GM12878 (cell line): Measurements from ENCODE around the gene TSHZ2. TPM values are rescaled to one million over a fixed set of nuclear protein-coding genes. Genes with fewer than 3 reads are reported as not detected.
A peak's percentile ranks its signal among the peaks of the same experiment; 100 is the strongest.

Experiments used
- ATAC-seq: fragments of 200-7000 bp; cut with Tn5 transposase; 3 replicates; pipeline ENCODE4 v1.9.1; 2020; ENCODE audit warnings: mild to moderate bottlenecking, moderate library complexity
- BruUV-seq: library from RNA; stranded (reverse); fragments of 400-500 nt; replicated peaks from 2 replicates; lab custom pipeline; 2021; lab: Mats Ljungman, UMichigan
- CTCF ChIA-PET: fragments of 300-600 bp; sonication (Branson Sonifier 250); formaldehyde crosslinking; extraction: SDS; loops from one replicate; lab custom pipeline; 2021; ENCODE audit warnings: inconsistent platforms; lab: Yijun Ruan, JAX
- POLR2A ChIA-PET: fragments of 350-600 bp; formaldehyde crosslinking; extraction: SDS; loops from one replicate; lab custom pipeline; 2021; ENCODE audit warnings: inconsistent platforms; lab: Charles Lee
- RAD21 ChIA-PET: fragments of 300-600 bp; sonication (Branson Sonifier 250); formaldehyde crosslinking; loops from one replicate; lab custom pipeline; 2023; ENCODE audit warnings: antibody characterized with exemption; ENCODE audit not compliant: unreplicated experiment; lab: Charles Lee
- SMC1A ChIA-PET: fragments of 300-600 bp; sonication (Branson Sonifier 250); formaldehyde crosslinking; loops from one replicate; lab custom pipeline; 2023; ENCODE audit not compliant: unreplicated experiment, uncharacterized antibody; lab: Charles Lee
- DNase-seq: peaks from one replicate; pipeline ENCODE4 v3.0.0-alpha.2; 2011; ENCODE audit warnings: low read depth, low spot score
- FAIRE-seq: peaks from 3 replicates; lab custom pipeline; 2011; peaks lifted over from hg19 to GRCh38; lab: Jason Lieb, UNC
- H2AFZ ChIP-seq: 2 replicates; pipeline ENCODE4 v1.6.0; 2011; ENCODE audit warnings: low read depth, low read length, control low read depth; ENCODE audit not compliant: control insufficient read depth
- H3K27ac ChIP-seq: 2 replicates; pipeline ENCODE4 v1.5.1; 2011; ENCODE audit warnings: control low read depth; ENCODE audit not compliant: control insufficient read depth, insufficient read depth
- H3K27me3 ChIP-seq, 2 experiments: replicated peaks in 1 of 2; 2 replicates each; pipeline versions ENCODE4 v1.6.0 to v1.6.1; 2011; ENCODE audit warnings: low read length in 1 of 2; ENCODE audit not compliant: control insufficient read depth in 2 of 2, insufficient read depth in 2 of 2
- H3K36me3 ChIP-seq, 2 experiments: 2 replicates each; pipeline ENCODE4 v1.5.1; 2011; ENCODE audit warnings: low read length in 1 of 2; ENCODE audit not compliant: control insufficient read depth in 2 of 2, insufficient read depth in 2 of 2
- H3K4me1 ChIP-seq: 2 replicates; pipeline ENCODE4 v1.6.1; 2011; ENCODE audit warnings: mild to moderate bottlenecking, low read length, moderate library complexity, mixed read lengths; ENCODE audit not compliant: control insufficient read depth, insufficient read depth
- H3K4me2 ChIP-seq: 2 replicates; pipeline ENCODE4 v1.6.0; 2011; ENCODE audit warnings: control low read depth; ENCODE audit not compliant: control insufficient read depth, insufficient read depth
- H3K4me3 ChIP-seq: fragments of 200-600 bp; sonication (generic); 2 replicates; pipeline ENCODE4 v1.5.1; 2016
- H3K79me2 ChIP-seq: 2 replicates; pipeline ENCODE4 v1.6.0; 2011; ENCODE audit warnings: low read length; ENCODE audit not compliant: control insufficient read depth, insufficient read depth
- H3K9ac ChIP-seq: 2 replicates; pipeline ENCODE4 v1.8.0; 2011; ENCODE audit warnings: low read length, control low read depth, mixed read lengths; ENCODE audit not compliant: control insufficient read depth, insufficient read depth
- H3K9me3 ChIP-seq: replicated peaks from 3 replicates; pipeline ENCODE4 v1.5.1; 2011; ENCODE audit warnings: mild to moderate bottlenecking, low read length; ENCODE audit not compliant: control insufficient read depth, insufficient read depth
- H4K20me1 ChIP-seq: 2 replicates; pipeline ENCODE4 v1.6.0; 2011; ENCODE audit not compliant: control insufficient read depth, insufficient read depth
- BHLHE40 ChIP-seq, 2 experiments: fragments of 450-650 bp in 1 of 2; IDR thresholded peaks; 2 replicates each; pipeline ENCODE4 v1.6.1; 2011 to 2017; ENCODE audit warnings: low read depth in 2 of 2, borderline replicate concordance in 1 of 2, improper control_type of control experiment in 1 of 2, low read length in 1 of 2, mild to moderate bottlenecking in 1 of 2
- NFYB ChIP-seq: IDR thresholded peaks from 2 replicates; pipeline ENCODE4 v1.6.1; 2011; ENCODE audit warnings: low read depth, mild to moderate bottlenecking, low read length, improper control_type of control experiment, moderate library complexity; ENCODE audit not compliant: insufficient read depth
- RAD51 ChIP-seq: fragments of 450-650 bp; IDR thresholded peaks from 2 replicates; pipeline ENCODE4 v1.6.1; 2016; ENCODE audit warnings: moderate library complexity, mild to moderate bottlenecking, inconsistent platforms
- SUZ12 ChIP-seq: fragments of 200-600 bp; sonication (generic); IDR thresholded peaks from one replicate; pipeline ENCODE4 v1.6.1; 2018; ENCODE audit warnings: antibody characterized with exemption, mild to moderate bottlenecking; ENCODE audit not compliant: unreplicated experiment
- WGBS: methylation state at CpG from one replicate; pipeline ENCODE4 v1.1.6; 2016; ENCODE audit warnings: low lambda C conversion rate; ENCODE audit not compliant: insufficient replicate concordance, insufficient coverage; ENCODE audit errors: missing lambda C conversion rate; 5-methylcytosine and 5-hydroxymethylcytosine counted together
- in situ Hi-C: fragments of 300-500 bp; cut with MboI; formaldehyde crosslinking; loops from 9 replicates; pipeline ENCODE4 v1.14.3; 2018; ENCODE audit warnings: mixed read lengths
- intact Hi-C: fragments of 100-400 bp; cut with micrococcal nuclease; formaldehyde crosslinking; loops from one replicate; pipeline ENCODE4 v1.14.2; 2022; ENCODE audit not compliant: unreplicated experiment
- polyA plus RNA-seq, 11 experiments: library from polyadenylated mRNA; depleted of rRNA in 4 of 11; unstranded in 6 of 11; stranded (reverse) in 5 of 11; fragments of >200 nt; fragmentation: Nextera tagmentation in 4 of 11; fragmentation: Illumina TruSeq in 1 of 11; extraction: Ambion mirVana in 4 of 11; extraction: Trizol in 1 of 11; gene quantifications; 1 replicate in 1 of 11; 2 replicates in 10 of 11; pipeline versions ENCODE4 v1.2.1 to v1.2.3, GENCODE V29; 2011 to 2016; ENCODE audit warnings: inconsistent platforms in 2 of 11, missing spikeins in 2 of 11, low read depth in 1 of 11
- total RNA-seq, 4 experiments: library from RNA; depleted of rRNA in 3 of 4; stranded (reverse); fragments of >200 nt in 3 of 4; fragmentation: Illumina TruSeq in 1 of 4; extraction: Trizol in 1 of 4; gene quantifications; 2 replicates each; pipeline versions ENCODE4 v1.2.1 to v1.2.3, GENCODE V29; 2013 to 2021
- TF ChIP-seq, protein P1 (sequence below): IDR thresholded peaks from 2 replicates; pipeline ENCODE4 v1.6.1; 2011; ENCODE audit warnings: borderline replicate concordance, low read depth, mild to moderate bottlenecking, moderate library complexity, mixed read lengths, low read length; ENCODE audit not compliant: insufficient read depth; ENCODE audit errors: extremely low read length

TSHZ2 gene
- total and polyA plus RNA-seq, 10 of the 15 experiments (the other 5 are each of a cell fraction or from before 2014, with no cell fraction given), result 0.01 to 0.86 (median 0.13) TPM; not detected in 2

DNA sequence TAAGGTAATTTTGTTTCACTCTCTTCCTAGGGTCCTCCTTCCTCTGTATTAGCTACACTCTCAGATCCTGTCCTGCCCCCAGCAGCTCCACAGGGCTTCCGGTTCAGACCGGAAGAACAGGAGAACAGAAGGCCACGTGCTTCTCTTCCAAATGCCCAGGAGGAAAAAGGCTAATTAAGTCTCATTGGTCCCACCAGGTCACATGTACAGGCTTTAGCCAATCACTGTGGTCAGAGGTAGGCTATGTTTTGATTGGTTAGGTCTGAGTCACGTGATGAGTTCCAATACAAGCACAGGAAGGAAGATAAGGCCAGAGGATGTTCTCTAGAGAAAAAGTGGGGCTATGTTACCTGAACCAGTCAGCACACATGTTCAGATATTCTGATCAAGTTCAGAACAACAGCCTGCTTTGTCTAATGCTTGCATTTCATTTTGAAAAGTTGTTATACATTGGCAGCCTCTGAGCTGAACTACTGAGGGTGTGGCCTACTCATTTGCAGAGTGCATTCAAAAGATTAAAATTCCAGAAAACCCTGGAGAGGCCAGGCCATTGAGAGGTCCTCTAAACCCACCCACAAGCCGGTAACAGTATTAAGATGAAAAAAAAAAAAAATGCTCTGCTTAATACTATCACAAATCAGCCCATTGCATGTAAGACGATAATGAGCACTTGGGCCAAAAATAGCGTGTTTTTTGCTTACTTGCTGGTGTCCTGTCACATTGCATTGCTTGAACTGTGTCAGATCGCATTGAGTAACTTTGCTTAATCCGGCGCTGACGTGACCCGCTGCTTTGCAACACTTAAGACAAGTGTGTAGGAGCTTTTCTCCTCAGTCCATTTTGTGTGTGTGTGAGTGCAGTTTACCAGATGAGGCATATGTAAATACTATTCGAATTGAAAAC is 170.3 kb downstream of the TSHZ2 start:
- peaks cover 3% of the 10 kb centered on the region; the same call in 1 of the 2 replicates for H3K4me1 ChIP-seq
- SMC1A ChIA-PET, result no interaction called here
- CTCF ChIA-PET, result interaction anchor here (0.7 kb wide), 1 partner anchor 250 kb away, joined by 7 read pairs; no protein-coding TSS in a partner anchor
- H3K9ac ChIP-seq, result no peak overlapping the region
- in situ Hi-C loops, result no loop called here
- intact Hi-C loops, result no loop called here
- no peak for FAIRE-seq
- H3K9me3 ChIP-seq, result no peaks in the 10 kb centered on the region
- H3K27me3 ChIP-seq, result no peaks in the 10 kb centered on the region
- no peak overlapping the region for H3K4me3 ChIP-seq
- POLR2A ChIA-PET, result interaction anchor here (0.5 kb wide), 1 partner anchor 134 kb away, joined by 5 read pairs; no protein-coding TSS in a partner anchor
- no TSS peak for BruUV-seq
- WGBS, result 78% methylated on average over 13 of the region's 13 CpGs
- H3K79me2 ChIP-seq, result no peaks in the 10 kb centered on the region
- H3K4me2 ChIP-seq, result no peak overlapping the region
- no peak overlapping the region for H3K27ac ChIP-seq
- ATAC-seq, result no peak
- TF ChIP-seq NFYB, result peak; percentile 72
- peak; percentile 71 for TF ChIP-seq RAD51
- TF ChIP-seq BHLHE40 (IDR thresholded peaks at IDR 0.05; ENCODE audit: borderline replicate concordance in 1 of 2, low read depth in 2 of 2, low read length in 1 of 2), result peak in 1 of 2 experiments; percentile 13; a peak in 1 of 4 replicates
- no peak for TF ChIP-seq SUZ12
- TF ChIP-seq, protein P1, sequence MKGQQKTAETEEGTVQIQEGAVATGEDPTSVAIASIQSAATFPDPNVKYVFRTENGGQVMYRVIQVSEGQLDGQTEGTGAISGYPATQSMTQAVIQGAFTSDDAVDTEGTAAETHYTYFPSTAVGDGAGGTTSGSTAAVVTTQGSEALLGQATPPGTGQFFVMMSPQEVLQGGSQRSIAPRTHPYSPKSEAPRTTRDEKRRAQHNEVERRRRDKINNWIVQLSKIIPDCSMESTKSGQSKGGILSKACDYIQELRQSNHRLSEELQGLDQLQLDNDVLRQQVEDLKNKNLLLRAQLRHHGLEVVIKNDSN, result peak; percentile 14
- H2AFZ ChIP-seq, result no peak overlapping the region
- no peaks in the 10 kb centered on the region for H3K36me3 ChIP-seq
- no peak for DNase-seq
- no peaks in the 10 kb centered on the region for H4K20me1 ChIP-seq
- RAD21 ChIA-PET, result no interaction called here
